ENCODE measurements around the gene MAP3K14.

DNA sequence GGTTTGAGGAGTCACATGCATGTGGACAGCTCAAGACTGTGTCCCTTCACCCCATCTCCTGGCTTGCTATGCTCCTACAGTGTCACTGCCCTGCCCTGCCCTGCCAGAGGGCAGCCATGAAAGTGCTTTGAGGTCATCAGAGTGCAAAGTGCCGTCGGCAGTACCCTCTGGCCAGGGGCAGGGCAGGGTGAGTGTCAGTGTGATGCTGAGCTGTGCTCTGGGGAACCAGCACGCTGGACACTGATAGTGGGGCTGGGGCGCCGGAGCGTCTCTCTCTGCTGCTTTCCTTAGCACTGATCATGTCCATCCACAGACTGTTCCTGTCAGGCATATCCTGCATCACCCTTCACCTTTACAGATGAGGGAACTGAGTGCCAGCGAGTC, 53.4 kb downstream of the MAP3K14 start:
- TF ChIP-seq, protein P1, sequence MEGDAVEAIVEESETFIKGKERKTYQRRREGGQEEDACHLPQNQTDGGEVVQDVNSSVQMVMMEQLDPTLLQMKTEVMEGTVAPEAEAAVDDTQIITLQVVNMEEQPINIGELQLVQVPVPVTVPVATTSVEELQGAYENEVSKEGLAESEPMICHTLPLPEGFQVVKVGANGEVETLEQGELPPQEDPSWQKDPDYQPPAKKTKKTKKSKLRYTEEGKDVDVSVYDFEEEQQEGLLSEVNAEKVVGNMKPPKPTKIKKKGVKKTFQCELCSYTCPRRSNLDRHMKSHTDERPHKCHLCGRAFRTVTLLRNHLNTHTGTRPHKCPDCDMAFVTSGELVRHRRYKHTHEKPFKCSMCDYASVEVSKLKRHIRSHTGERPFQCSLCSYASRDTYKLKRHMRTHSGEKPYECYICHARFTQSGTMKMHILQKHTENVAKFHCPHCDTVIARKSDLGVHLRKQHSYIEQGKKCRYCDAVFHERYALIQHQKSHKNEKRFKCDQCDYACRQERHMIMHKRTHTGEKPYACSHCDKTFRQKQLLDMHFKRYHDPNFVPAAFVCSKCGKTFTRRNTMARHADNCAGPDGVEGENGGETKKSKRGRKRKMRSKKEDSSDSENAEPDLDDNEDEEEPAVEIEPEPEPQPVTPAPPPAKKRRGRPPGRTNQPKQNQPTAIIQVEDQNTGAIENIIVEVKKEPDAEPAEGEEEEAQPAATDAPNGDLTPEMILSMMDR (IDR thresholded peaks at IDR 0.05): no peak
- no peak for TF ChIP-seq POLR2AphosphoS5 (IDR thresholded peaks at IDR 0.05)

Data from prostate gland (tissue), 2 donors.